HepG2 (cell line): ENCODE data around the gene AAMP. TPM values are rescaled to one million over a fixed set of nuclear protein-coding genes. Genes with fewer than 3 reads are reported as not detected.
A peak's percentile ranks its signal among the peaks of the same experiment; 100 is the strongest.

Experiments used
- ATAC-seq: fragments of 200-7000 bp; cut with Tn5 transposase; 3 replicates; pipeline ENCODE4 v1.9.1; 2020; ENCODE audit warnings: mild to moderate bottlenecking, moderate library complexity
- BruUV-seq: library from RNA; stranded (reverse); fragments of 400-500 nt; replicated peaks from 2 replicates; lab custom pipeline; 2021; lab: Mats Ljungman, UMichigan
- CTCF ChIA-PET: fragments of 300-600 bp; formaldehyde crosslinking; extraction: SDS; loops from one replicate; lab custom pipeline; 2021; ENCODE audit warnings: low total read pairs, inconsistent platforms, low intra/inter-chr PET ratio; lab: Yijun Ruan, JAX
- POLR2A ChIA-PET: fragments of 350-600 bp; sonication (Branson Sonifier 250); formaldehyde crosslinking; loops from one replicate; lab custom pipeline; 2020; ENCODE audit warnings: antibody characterized with exemption, inconsistent platforms; lab: Yijun Ruan, JAX
- DNase-seq: peaks from one replicate; pipeline ENCODE4 v3.0.0-alpha.2; 2015; ENCODE audit warnings: low spot score
- FAIRE-seq: peaks from 3 replicates; lab custom pipeline; 2011; peaks lifted over from hg19 to GRCh38; lab: Jason Lieb, UNC
- H2AFZ ChIP-seq: one replicate; pipeline ENCODE4 v1.6.1; 2011; ENCODE audit warnings: low read length, inconsistent platforms
- H3K27ac ChIP-seq: fragments of 300-600 bp; 3 replicates; pipeline ENCODE4 v1.8.0; 2011; ENCODE audit warnings: mixed run types, mild to moderate bottlenecking, mixed read lengths, low read length, inconsistent platforms; ENCODE audit not compliant: insufficient read depth; ENCODE audit errors: extremely low read length
- H3K27me3 ChIP-seq, 2 experiments: fragments of 200-600 bp in 1 of 2; 2 replicates in 1 of 2; 3 replicates in 1 of 2; pipeline versions ENCODE4 v1.6.0 to v1.8.0; 2011; ENCODE audit warnings: low read length in 2 of 2, mild to moderate bottlenecking in 2 of 2, moderate library complexity in 2 of 2, inconsistent platforms in 1 of 2; ENCODE audit not compliant: insufficient read depth in 2 of 2, control insufficient read depth in 1 of 2
- H3K36me3 ChIP-seq, 2 experiments: fragments of 200-600 bp in 1 of 2; replicated peaks in 1 of 2; 2 replicates in 1 of 2; 3 replicates in 1 of 2; pipeline versions ENCODE4 v1.5.1 to v1.8.0; 2011; ENCODE audit warnings: low read length in 2 of 2, inconsistent platforms in 1 of 2; ENCODE audit not compliant: insufficient read depth in 2 of 2, control insufficient read depth in 1 of 2
- H3K4me1 ChIP-seq: 2 replicates; pipeline ENCODE4 v1.5.1; 2012; ENCODE audit warnings: low read length, inconsistent platforms; ENCODE audit not compliant: insufficient read depth
- H3K4me2 ChIP-seq: 2 replicates; pipeline ENCODE4 v1.6.0; 2011; ENCODE audit warnings: low read depth, low read length, inconsistent platforms
- H3K4me3 ChIP-seq, 3 experiments: fragments of 200-600 bp in 1 of 3; sonication (generic), shearing (Covaris generic) in 1 of 3; replicated peaks in 1 of 3; 2 replicates each; pipeline ENCODE4 v1.5.1; 2011 to 2016; ENCODE audit warnings: low read length in 3 of 3, inconsistent platforms in 2 of 3, low read depth in 2 of 3, mild to moderate bottlenecking in 2 of 3, control low read depth in 1 of 3, mixed read lengths in 1 of 3; ENCODE audit not compliant: insufficient read depth in 1 of 3
- H3K79me2 ChIP-seq: one replicate; pipeline ENCODE4 v1.6.1; 2011; ENCODE audit warnings: low read length, inconsistent platforms; ENCODE audit not compliant: insufficient read depth
- H3K9ac ChIP-seq: 2 replicates; pipeline ENCODE4 v1.6.0; 2011; ENCODE audit warnings: mild to moderate bottlenecking, low read depth, low read length, inconsistent platforms; ENCODE audit not compliant: insufficient read depth
- H3K9me3 ChIP-seq: 2 replicates; pipeline ENCODE4 v1.5.1; 2012; ENCODE audit warnings: mild to moderate bottlenecking, low read length
- H4K20me1 ChIP-seq: 2 replicates; pipeline ENCODE4 v1.6.0; 2011; ENCODE audit warnings: inconsistent platforms, mild to moderate bottlenecking, low read length, moderate library complexity; ENCODE audit not compliant: insufficient read depth
- ETV5 ChIP-seq: IDR thresholded peaks from 2 replicates; pipeline ENCODE4 v1.6.1; 2018; ENCODE audit warnings: missing biosample characterization, missing genetic modification reagents, inconsistent platforms, borderline replicate concordance
- FOXJ3 ChIP-seq: sonication (generic); formaldehyde crosslinking; IDR thresholded peaks from 2 replicates; pipeline ENCODE4 v1.4.0; 2020; ENCODE audit warnings: missing genetic modification reagents, mild to moderate bottlenecking, borderline replicate concordance
- KDM3A ChIP-seq: IDR thresholded peaks from 2 replicates; pipeline ENCODE4 v1.6.1; 2018; ENCODE audit warnings: low read depth, missing compliant biosample characterization
- KLF11 ChIP-seq: IDR thresholded peaks from 2 replicates; pipeline ENCODE4 v1.6.1; 2016; ENCODE audit warnings: missing compliant biosample characterization
- KLF15 ChIP-seq: sonication (generic); formaldehyde crosslinking; IDR thresholded peaks from 2 replicates; pipeline ENCODE4 v1.8.1; 2023; ENCODE audit warnings: borderline replicate concordance, mild to moderate bottlenecking, inconsistent platforms, missing genetic modification reagents, mixed read lengths
- REL ChIP-seq: sonication (generic); formaldehyde crosslinking; conservative IDR thresholded peaks from 2 replicates; pipeline ENCODE4 v1.8.0; 2022; ENCODE audit warnings: mild to moderate bottlenecking, missing genetic modification reagents, moderate library complexity
- TEAD3 ChIP-seq: optimal IDR thresholded peaks from 2 replicates; pipeline ENCODE3; 2016; ENCODE audit warnings: borderline replicate concordance
- TGIF2 ChIP-seq: IDR thresholded peaks from 2 replicates; pipeline ENCODE4 v1.6.1; 2016; ENCODE audit warnings: control low read depth, missing compliant biosample characterization
- ZNF205 ChIP-seq: IDR thresholded peaks from 2 replicates; pipeline ENCODE4 v1.6.1; 2018; ENCODE audit warnings: missing biosample characterization, missing genetic modification reagents
- ZNF7 ChIP-seq: IDR thresholded peaks from 2 replicates; pipeline ENCODE4 v1.6.1; 2016; ENCODE audit warnings: missing biosample characterization, missing genetic modification reagents
- ZNF75D ChIP-seq: sonication (generic); formaldehyde crosslinking; IDR thresholded peaks from 2 replicates; pipeline ENCODE4 v1.8.1; 2023; ENCODE audit warnings: missing genetic modification reagents, mild to moderate bottlenecking, borderline replicate concordance
- WGBS: methylation state at CpG from one replicate; pipeline ENCODE4 v1.1.6; 2017; ENCODE audit warnings: low lambda C conversion rate; 5-methylcytosine and 5-hydroxymethylcytosine counted together
- in situ Hi-C: cut with HindIII; loops from 2 replicates; pipeline ENCODE4 v1.10.0; 2017; ENCODE audit warnings: low pct_unique_long_range_greater_than_20kb; ENCODE audit not compliant: extremely low pct_ligation_motif_present
- intact Hi-C: fragments of 100-400 bp; cut with micrococcal nuclease; formaldehyde crosslinking; loops from one replicate; pipeline ENCODE4 v1.10.0; 2022; ENCODE audit not compliant: unreplicated experiment
- polyA plus RNA-seq, 8 experiments: library from polyadenylated mRNA; depleted of rRNA in 3 of 8; stranded (reverse) in 7 of 8; unstranded in 1 of 8; fragments of >200 nt; fragmentation: Illumina TruSeq in 4 of 8; extraction: Trizol in 4 of 8; gene quantifications; 2 replicates each; pipeline versions ENCODE4 v1.2.1 to v1.2.3, GENCODE V29; 2011 to 2016; ENCODE audit warnings: low read depth in 4 of 8, missing spikeins in 1 of 8, mixed read lengths in 1 of 8; ENCODE audit not compliant: insufficient read depth in 1 of 8
- total RNA-seq, 5 experiments: library from RNA; depleted of rRNA; stranded (reverse); fragments of >200 nt; fragmentation: Illumina TruSeq; extraction: Trizol; gene quantifications; 2 replicates each; pipeline ENCODE4 v1.2.3, GENCODE V29; 2016; ENCODE audit warnings: low read depth in 1 of 5
- TF ChIP-seq, protein P1 (sequence below): IDR thresholded peaks from 2 replicates; pipeline ENCODE4 v1.6.1; 2016; ENCODE audit warnings: mild to moderate bottlenecking
- TF ChIP-seq, protein P2 (sequence below): sonication (generic); formaldehyde crosslinking; IDR thresholded peaks from 2 replicates; pipeline ENCODE4 v1.5.1; 2020; ENCODE audit warnings: missing genetic modification reagents, mild to moderate bottlenecking, borderline replicate concordance

The AAMP gene
- total and polyA plus RNA-seq, 2 of the 13 experiments (the other 11 are each of a cell fraction or from before 2014, with no cell fraction given) = 110 to 186 TPM

DNA sequence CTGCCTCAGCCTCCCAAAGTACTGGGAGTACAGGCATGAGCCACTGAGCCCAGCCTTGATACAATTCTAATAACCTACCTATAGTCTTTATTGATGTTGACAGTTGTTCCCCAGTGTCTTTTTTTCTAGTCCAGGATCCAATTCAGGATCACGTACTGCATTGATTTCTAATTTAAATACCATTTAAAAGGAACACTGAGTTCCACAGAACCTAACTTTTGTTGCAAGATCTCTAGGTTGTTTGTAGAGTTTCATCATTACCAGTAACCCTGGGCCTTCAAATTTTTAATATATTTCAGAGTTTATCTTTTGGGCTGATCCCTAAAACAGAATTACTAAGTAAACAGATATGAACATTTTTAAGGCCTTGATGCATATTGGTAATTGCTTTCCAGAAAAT is 43.4 kb upstream of the AAMP start:
- BruUV-seq = no TSS peak
- Histone ChIP-seq H3K4me1 (peaks cover 78% of the 10 kb centered on the region), H3K27ac (no peak overlapping the region), H3K9ac (no peak overlapping the region), H3K4me3 (no peak overlapping the region), H3K4me2 (peak overlapping the region; percentile 16; the same call in 1 of the 2 replicates), H2AFZ (no peak overlapping the region), H4K20me1 (no peaks in the 10 kb centered on the region), H3K27me3 (no peaks in the 10 kb centered on the region), H3K79me2 (no peaks in the 10 kb centered on the region), H3K9me3 (no peaks in the 10 kb centered on the region), H3K36me3 (no peaks in the 10 kb centered on the region)
- no peak for FAIRE-seq
- intact Hi-C loops = loop anchor here (2.0 kb wide), 1 partner anchor 41 kb away; no protein-coding TSS in a partner anchor
- WGBS = 10% methylated on average over 1 of the region's 1 CpG
- DNase-seq = no peak
- no peak for TF ChIP-seq TEAD3
- TF ChIP-seq TGIF2 (CRISPR knock-in tag) = no peak
- no peak for TF ChIP-seq REL (CRISPR knock-in tag)
- TF ChIP-seq ZNF7 = no peak
- TF ChIP-seq ZNF75D (CRISPR knock-in tag) = no peak
- TF ChIP-seq, protein P1, sequence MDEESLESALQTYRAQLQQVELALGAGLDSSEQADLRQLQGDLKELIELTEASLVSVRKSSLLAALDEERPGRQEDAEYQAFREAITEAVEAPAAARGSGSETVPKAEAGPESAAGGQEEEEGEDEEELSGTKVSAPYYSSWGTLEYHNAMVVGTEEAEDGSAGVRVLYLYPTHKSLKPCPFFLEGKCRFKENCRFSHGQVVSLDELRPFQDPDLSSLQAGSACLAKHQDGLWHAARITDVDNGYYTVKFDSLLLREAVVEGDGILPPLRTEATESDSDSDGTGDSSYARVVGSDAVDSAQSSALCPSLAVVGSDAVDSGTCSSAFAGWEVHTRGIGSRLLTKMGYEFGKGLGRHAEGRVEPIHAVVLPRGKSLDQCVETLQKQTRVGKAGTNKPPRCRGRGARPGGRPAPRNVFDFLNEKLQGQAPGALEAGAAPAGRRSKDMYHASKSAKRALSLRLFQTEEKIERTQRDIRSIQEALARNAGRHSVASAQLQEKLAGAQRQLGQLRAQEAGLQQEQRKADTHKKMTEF (CRISPR knock-in tag) = no peak
- no peak for TF ChIP-seq KDM3A (CRISPR knock-in tag)
- TF ChIP-seq ETV5 (CRISPR knock-in tag) = no peak
- TF ChIP-seq ZNF205 (CRISPR knock-in tag) = no peak
- no peak for TF ChIP-seq KLF11
- TF ChIP-seq, protein P2, sequence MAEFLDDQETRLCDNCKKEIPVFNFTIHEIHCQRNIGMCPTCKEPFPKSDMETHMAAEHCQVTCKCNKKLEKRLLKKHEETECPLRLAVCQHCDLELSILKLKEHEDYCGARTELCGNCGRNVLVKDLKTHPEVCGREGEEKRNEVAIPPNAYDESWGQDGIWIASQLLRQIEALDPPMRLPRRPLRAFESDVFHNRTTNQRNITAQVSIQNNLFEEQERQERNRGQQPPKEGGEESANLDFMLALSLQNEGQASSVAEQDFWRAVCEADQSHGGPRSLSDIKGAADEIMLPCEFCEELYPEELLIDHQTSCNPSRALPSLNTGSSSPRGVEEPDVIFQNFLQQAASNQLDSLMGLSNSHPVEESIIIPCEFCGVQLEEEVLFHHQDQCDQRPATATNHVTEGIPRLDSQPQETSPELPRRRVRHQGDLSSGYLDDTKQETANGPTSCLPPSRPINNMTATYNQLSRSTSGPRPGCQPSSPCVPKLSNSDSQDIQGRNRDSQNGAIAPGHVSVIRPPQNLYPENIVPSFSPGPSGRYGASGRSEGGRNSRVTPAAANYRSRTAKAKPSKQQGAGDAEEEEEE (CRISPR knock-in tag) = no peak
- no peak for TF ChIP-seq KLF15 (CRISPR knock-in tag)
- no peak for TF ChIP-seq FOXJ3 (CRISPR knock-in tag)
- ChIA-PET POLR2A (interaction anchor here (1.7 kb wide), 1 partner anchor 87 kb away, joined by 8 read pairs; the partner anchor contains the start of gene CTDSP1), CTCF (no interaction called here)
- in situ Hi-C loops = no loop called here
- ATAC-seq = no peak
